NB4 (cell line): ENCODE results near the gene TFPI.

Experiments used
- CTCF ChIP-seq: IDR thresholded peaks from one replicate; pipeline ENCODE4 v1.5.1; 2012; ENCODE audit warnings: low read depth, low read length
- MAX ChIP-seq: IDR thresholded peaks from 2 replicates; pipeline ENCODE4 v1.6.1; 2011; ENCODE audit warnings: low read depth, low read length
- POLR2A ChIP-seq: IDR thresholded peaks from 2 replicates; pipeline ENCODE4 v1.6.1; 2011; ENCODE audit warnings: mild to moderate bottlenecking; ENCODE audit not compliant: insufficient read length; ENCODE audit errors: extremely low read depth

GRCh38 chr2:187552828-187553681 is 1.2 kb downstream of the TFPI start:
- TF ChIP-seq POLR2A (no peak), CTCF (no peak), MAX (no peak)
